ENCODE measurements around the gene IL1RAPL1.

The IL1RAPL1 gene

GRCh38 chrX:29744966-29745365, 1157.7 kb downstream of the IL1RAPL1 start:
- Histone ChIP-seq H3K36me3 (ENCODE audit: control insufficient read depth, insufficient read depth, low read length) (no peaks in the 10 kb centered on the region), H3K9me3 (ENCODE audit: control insufficient read depth, insufficient read depth, low read length) (no peaks in the 10 kb centered on the region), H3K27me3 (ENCODE audit: control insufficient read depth, insufficient read depth, low read length) (no peaks in the 10 kb centered on the region), H3K4me1 (ENCODE audit: control insufficient read depth, insufficient read depth, low read length) (peaks cover 6% of the 10 kb centered on the region), H3K4me3 (ENCODE audit: low read depth, low read length) (no peak overlapping the region), H3K9ac (ENCODE audit: low read depth, low read length) (no peak overlapping the region)

DNA sequence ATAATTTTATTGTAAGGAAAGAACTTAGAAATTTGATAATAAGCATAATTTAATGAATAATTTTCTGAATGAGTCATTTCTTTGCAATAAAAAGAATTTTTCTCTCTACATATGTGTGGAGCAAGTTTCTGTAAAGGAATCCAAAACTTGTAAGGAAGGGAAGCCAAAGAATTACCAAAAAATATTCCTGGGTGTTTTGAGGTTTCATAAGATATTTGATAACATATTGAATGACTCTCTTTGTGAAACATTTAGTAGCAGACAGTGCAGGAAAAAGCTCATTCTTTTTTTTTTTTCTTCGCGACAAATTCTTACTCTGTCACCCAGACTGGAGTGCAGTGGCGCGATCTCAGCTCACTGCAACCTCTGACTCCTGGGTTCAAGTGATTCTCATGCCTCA, 1159.1 kb downstream of the IL1RAPL1 start:
- Histone ChIP-seq H3K27me3 (ENCODE audit: control insufficient read depth, insufficient read depth, low read length) (no peaks in the 10 kb centered on the region), H3K4me3 (ENCODE audit: low read depth, low read length) (no peak overlapping the region), H3K4me1 (ENCODE audit: control insufficient read depth, insufficient read depth, low read length) (peaks cover 6% of the 10 kb centered on the region), H3K9me3 (ENCODE audit: control insufficient read depth, insufficient read depth, low read length) (no peaks in the 10 kb centered on the region), H3K9ac (ENCODE audit: low read depth, low read length) (no peak overlapping the region), H3K36me3 (ENCODE audit: control insufficient read depth, insufficient read depth, low read length) (no peaks in the 10 kb centered on the region)

DNA sequence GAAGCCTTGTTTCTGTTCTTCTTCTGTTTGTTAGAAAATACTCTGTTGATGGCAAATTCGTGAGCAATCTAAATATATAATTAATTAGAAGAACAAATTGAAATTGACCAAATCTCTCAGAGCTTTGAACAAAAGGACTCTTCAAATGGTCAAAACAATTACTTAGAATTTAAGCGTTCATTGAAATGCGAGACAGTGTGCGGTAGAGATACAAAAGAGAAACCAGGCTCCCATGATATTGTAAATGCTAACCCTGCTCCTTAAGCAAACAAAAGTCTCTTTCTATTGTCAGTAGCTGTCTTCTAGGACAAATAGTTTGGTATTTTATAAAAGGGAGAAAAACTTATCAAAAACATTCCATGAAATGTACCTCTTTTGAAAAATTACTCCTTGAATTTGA, 1174.8 kb downstream of the IL1RAPL1 start:
- H3K27me3 ChIP-seq (ENCODE audit: control insufficient read depth, insufficient read depth, low read length) = no peaks in the 10 kb centered on the region
- no peak overlapping the region for H3K4me3 ChIP-seq (ENCODE audit: low read depth, low read length)
- no peak overlapping the region for H3K9ac ChIP-seq (ENCODE audit: low read depth, low read length)
- H3K9me3 ChIP-seq (ENCODE audit: control insufficient read depth, insufficient read depth, low read length) = no peaks in the 10 kb centered on the region
- H3K36me3 ChIP-seq (ENCODE audit: control insufficient read depth, insufficient read depth, low read length) = no peaks in the 10 kb centered on the region
- peaks cover 11% of the 10 kb centered on the region for H3K4me1 ChIP-seq (ENCODE audit: control insufficient read depth, insufficient read depth, low read length)

DNA sequence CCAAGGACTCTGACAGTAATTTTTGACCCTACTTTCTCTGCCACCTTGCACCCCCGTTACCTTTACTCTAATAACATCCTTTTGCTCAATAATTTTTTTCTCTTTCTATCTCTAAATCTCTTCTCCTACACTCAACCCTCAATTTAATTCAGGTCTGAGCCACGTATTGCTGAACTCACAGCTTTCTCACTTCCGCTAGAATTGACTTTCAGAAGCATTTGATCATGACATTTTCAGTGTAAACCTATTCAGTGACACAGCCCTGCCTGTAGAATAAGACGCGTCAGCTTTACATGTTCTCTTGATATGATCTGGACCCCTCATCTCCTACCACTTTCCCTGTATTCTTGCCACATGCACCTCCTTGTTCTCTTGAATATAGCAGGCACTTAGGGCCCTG, 1188.6 kb downstream of the IL1RAPL1 start:
- Histone ChIP-seq H3K9ac (ENCODE audit: low read depth, low read length) (no peak overlapping the region), H3K27me3 (ENCODE audit: control insufficient read depth, insufficient read depth, low read length) (no peaks in the 10 kb centered on the region), H3K4me3 (ENCODE audit: low read depth, low read length) (no peak overlapping the region), H3K9me3 (ENCODE audit: control insufficient read depth, insufficient read depth, low read length) (no peaks in the 10 kb centered on the region), H3K36me3 (ENCODE audit: control insufficient read depth, insufficient read depth, low read length) (no peaks in the 10 kb centered on the region), H3K4me1 (ENCODE audit: control insufficient read depth, insufficient read depth, low read length) (no peaks in the 10 kb centered on the region)

DNA sequence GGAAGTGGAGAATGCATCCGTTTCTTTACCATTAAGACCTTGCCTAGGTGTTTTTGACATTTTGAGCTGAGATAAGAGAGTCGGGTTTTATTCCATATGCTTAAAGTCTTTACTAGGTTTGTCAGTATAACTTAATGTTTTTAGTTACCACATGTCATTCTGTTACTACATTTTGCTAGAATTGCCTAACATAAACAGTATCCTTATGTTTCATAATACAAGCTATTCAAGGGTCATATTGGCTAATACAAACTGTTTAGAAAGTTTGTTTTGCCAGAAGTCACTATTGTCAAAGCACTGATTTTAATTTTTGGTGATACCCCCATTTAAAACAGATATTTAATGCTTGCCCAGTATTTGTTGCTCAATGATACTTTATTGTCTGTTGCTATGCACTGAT, 1200.4 kb downstream of the IL1RAPL1 start:
- no peak overlapping the region for H3K9ac ChIP-seq (ENCODE audit: low read depth, low read length)
- H3K9me3 ChIP-seq (ENCODE audit: control insufficient read depth, insufficient read depth, low read length) = no peaks in the 10 kb centered on the region
- H3K27me3 ChIP-seq (ENCODE audit: control insufficient read depth, insufficient read depth, low read length) = no peaks in the 10 kb centered on the region
- no peak overlapping the region for H3K4me3 ChIP-seq (ENCODE audit: low read depth, low read length)
- H3K4me1 ChIP-seq (ENCODE audit: control insufficient read depth, insufficient read depth, low read length) = peaks cover 3% of the 10 kb centered on the region
- H3K36me3 ChIP-seq (ENCODE audit: control insufficient read depth, insufficient read depth, low read length) = no peaks in the 10 kb centered on the region

DNA sequence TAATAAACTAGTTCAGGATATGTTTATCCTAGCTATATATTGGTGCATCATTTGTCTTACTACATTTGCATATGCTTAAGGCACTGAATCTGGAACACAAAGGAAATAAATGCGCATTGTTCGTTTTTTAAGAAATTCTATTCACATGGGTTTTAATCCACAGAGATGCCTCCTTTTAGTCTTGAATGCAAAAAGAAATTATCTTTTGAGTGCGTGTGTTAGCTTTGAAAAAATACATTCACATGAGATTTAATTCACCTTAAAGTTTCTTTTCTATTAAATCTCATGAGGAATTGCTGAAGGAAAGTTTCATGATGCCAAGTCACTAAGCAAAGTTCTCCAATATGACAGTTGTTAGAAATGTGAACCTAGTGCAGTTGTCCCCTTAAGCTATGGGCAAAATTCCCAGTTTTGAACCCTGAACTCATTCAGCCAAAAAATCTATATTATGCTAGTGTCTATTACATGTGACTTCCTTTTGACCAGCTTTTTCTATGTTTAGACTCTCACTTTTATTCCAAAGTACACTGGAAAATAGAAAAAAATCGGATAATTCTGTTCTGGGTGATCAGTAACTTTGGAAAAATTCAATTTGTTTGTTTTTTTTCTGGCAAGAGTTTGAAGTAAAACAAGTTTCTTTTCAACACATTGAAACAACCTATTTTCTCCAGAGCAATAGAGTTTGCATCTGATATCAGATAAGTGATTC, 1201.9 kb downstream of the IL1RAPL1 start:
- Histone ChIP-seq H3K9me3 (ENCODE audit: control insufficient read depth, insufficient read depth, low read length) (no peaks in the 10 kb centered on the region), H3K36me3 (ENCODE audit: control insufficient read depth, insufficient read depth, low read length) (no peaks in the 10 kb centered on the region), H3K27me3 (ENCODE audit: control insufficient read depth, insufficient read depth, low read length) (no peaks in the 10 kb centered on the region), H3K4me3 (ENCODE audit: low read depth, low read length) (no peak overlapping the region), H3K4me1 (ENCODE audit: control insufficient read depth, insufficient read depth, low read length) (peaks cover 3% of the 10 kb centered on the region), H3K9ac (ENCODE audit: low read depth, low read length) (no peak overlapping the region)

GRCh38 chrX:29792335-29792734, 1205.1 kb downstream of the IL1RAPL1 start:
- Histone ChIP-seq H3K27me3 (ENCODE audit: control insufficient read depth, insufficient read depth, low read length) (no peaks in the 10 kb centered on the region), H3K4me1 (ENCODE audit: control insufficient read depth, insufficient read depth, low read length) (peaks cover 3% of the 10 kb centered on the region), H3K9me3 (ENCODE audit: control insufficient read depth, insufficient read depth, low read length) (no peaks in the 10 kb centered on the region), H3K36me3 (ENCODE audit: control insufficient read depth, insufficient read depth, low read length) (no peaks in the 10 kb centered on the region), H3K4me3 (ENCODE audit: low read depth, low read length) (no peak overlapping the region), H3K9ac (ENCODE audit: low read depth, low read length) (no peak overlapping the region)

DNA sequence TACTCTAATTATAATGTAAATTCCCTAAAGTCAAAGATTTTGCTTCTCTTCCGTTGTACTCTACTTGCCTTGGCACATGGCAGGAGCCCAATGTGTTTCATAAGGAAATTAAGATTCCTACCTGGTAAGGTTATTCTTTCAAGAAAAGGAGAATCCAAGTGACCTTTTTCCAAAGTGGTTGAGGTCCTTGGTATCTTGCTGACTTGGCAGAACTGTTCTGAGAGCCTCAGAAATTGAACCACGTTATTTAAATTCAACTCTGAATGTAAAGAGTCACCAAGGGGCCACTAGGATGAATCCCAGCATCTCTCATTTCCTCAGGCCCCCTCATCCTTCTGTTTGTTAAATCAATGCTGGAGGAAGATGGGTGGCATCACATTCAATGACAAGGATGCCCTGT, 1209.9 kb downstream of the IL1RAPL1 start:
- Histone ChIP-seq H3K36me3 (ENCODE audit: control insufficient read depth, insufficient read depth, low read length) (no peaks in the 10 kb centered on the region), H3K9me3 (ENCODE audit: control insufficient read depth, insufficient read depth, low read length) (no peaks in the 10 kb centered on the region), H3K9ac (ENCODE audit: low read depth, low read length) (no peak overlapping the region), H3K27me3 (ENCODE audit: control insufficient read depth, insufficient read depth, low read length) (no peaks in the 10 kb centered on the region), H3K4me1 (ENCODE audit: control insufficient read depth, insufficient read depth, low read length) (no peaks in the 10 kb centered on the region), H3K4me3 (ENCODE audit: low read depth, low read length) (no peak overlapping the region)

DNA sequence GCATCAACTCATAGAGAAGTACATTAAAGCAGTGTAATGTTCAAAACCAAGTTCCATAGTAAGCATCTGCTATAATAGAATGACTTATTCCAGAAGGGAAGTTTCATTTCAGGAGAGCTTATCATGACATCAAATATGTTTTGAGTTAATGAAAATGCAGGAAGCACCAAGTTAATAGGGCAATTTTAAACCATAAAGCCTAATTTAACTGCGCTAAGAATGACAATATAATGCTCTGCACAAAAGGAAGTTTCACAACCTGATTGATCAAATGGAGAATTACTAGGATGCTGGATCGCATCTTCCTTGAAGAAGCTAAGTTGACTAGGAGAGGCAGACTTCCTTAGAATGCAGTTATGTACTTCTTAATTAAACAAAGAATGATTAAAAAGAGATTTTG, 1211.2 kb downstream of the IL1RAPL1 start:
- H3K9me3 ChIP-seq (ENCODE audit: control insufficient read depth, insufficient read depth, low read length) = no peaks in the 10 kb centered on the region
- H3K4me3 ChIP-seq (ENCODE audit: low read depth, low read length) = no peak overlapping the region
- no peaks in the 10 kb centered on the region for H3K27me3 ChIP-seq (ENCODE audit: control insufficient read depth, insufficient read depth, low read length)
- H3K9ac ChIP-seq (ENCODE audit: low read depth, low read length) = no peak overlapping the region
- H3K36me3 ChIP-seq (ENCODE audit: control insufficient read depth, insufficient read depth, low read length) = no peaks in the 10 kb centered on the region
- H3K4me1 ChIP-seq (ENCODE audit: control insufficient read depth, insufficient read depth, low read length) = no peaks in the 10 kb centered on the region

GRCh38 chrX:29813174-29813573, 1225.9 kb downstream of the IL1RAPL1 start:
- no peak overlapping the region for H3K9ac ChIP-seq (ENCODE audit: low read depth, low read length)
- no peaks in the 10 kb centered on the region for H3K36me3 ChIP-seq (ENCODE audit: control insufficient read depth, insufficient read depth, low read length)

DNA sequence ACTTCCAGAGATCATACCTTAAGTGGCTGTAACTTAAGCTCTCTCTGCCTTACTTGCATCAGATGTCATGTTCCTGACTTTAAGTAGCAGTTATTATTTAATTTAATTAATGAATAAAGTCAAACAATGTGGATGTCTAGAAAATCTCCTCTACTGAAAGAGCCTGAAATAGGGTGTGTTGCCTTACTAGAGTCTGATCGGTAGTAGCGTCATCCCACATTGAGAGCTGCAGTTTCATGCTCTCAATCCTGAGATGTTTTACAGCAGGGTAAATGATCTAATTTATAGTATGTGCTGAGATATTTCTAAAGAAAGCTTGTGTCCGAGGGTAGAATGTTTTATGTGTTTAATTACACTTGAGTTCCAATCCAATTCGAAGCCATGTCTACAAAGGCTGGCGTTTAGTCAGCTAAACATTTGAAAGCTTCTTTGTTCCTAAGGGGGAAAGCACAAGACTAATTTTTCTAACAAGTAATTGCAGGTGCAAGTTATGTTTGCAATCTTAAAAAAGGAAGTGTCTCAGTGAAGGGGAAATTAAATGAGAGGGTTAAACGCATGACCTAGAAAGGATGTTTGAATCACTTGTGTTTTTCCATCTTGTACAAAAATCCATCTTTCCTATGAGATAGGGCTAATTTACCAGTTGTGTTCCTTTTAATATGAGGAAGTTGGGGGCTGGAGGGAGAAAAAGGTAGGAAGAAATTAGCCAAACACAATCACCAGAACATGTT, 1237.1 kb downstream of the IL1RAPL1 start:
- Histone ChIP-seq H3K9ac (ENCODE audit: low read depth, low read length) (no peak overlapping the region), H3K4me1 (ENCODE audit: control insufficient read depth, insufficient read depth, low read length) (no peaks in the 10 kb centered on the region), H3K27me3 (ENCODE audit: control insufficient read depth, insufficient read depth, low read length) (no peaks in the 10 kb centered on the region), H3K4me3 (ENCODE audit: low read depth, low read length) (no peak overlapping the region), H3K9me3 (ENCODE audit: control insufficient read depth, insufficient read depth, low read length) (no peaks in the 10 kb centered on the region), H3K36me3 (ENCODE audit: control insufficient read depth, insufficient read depth, low read length) (no peaks in the 10 kb centered on the region)

More at GRCh38 chrX:29813174-29813573, 1225.9 kb downstream of the IL1RAPL1 start:
- Histone ChIP-seq H3K27me3 (ENCODE audit: control insufficient read depth, insufficient read depth, low read length) (no peaks in the 10 kb centered on the region), H3K9me3 (ENCODE audit: control insufficient read depth, insufficient read depth, low read length) (no peaks in the 10 kb centered on the region), H3K4me3 (ENCODE audit: low read depth, low read length) (no peak overlapping the region), H3K4me1 (ENCODE audit: control insufficient read depth, insufficient read depth, low read length) (no peaks in the 10 kb centered on the region)

DNA sequence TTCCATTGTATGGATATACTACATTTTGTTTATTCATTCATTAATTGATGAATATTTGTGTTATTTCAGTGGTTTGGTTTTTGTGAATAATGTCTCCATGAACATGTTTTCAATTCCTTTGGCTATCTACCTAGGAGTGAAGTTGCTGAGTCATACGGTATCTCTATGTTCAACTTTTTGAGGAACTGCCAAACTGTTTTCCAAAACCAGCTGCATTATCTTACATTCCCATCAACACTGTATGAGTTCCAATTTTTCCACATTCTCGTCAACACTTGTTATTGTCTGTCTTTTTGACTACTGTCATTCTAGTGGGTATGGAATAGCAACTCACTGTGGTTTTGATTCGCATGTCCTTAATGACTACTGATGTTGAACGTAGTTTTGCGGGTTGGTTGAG, 1239.5 kb downstream of the IL1RAPL1 start:
- Histone ChIP-seq H3K4me1 (ENCODE audit: control insufficient read depth, insufficient read depth, low read length) (no peaks in the 10 kb centered on the region), H3K27me3 (ENCODE audit: control insufficient read depth, insufficient read depth, low read length) (no peaks in the 10 kb centered on the region), H3K4me3 (ENCODE audit: low read depth, low read length) (no peak overlapping the region), H3K9me3 (ENCODE audit: control insufficient read depth, insufficient read depth, low read length) (no peaks in the 10 kb centered on the region), H3K36me3 (ENCODE audit: control insufficient read depth, insufficient read depth, low read length) (no peaks in the 10 kb centered on the region), H3K9ac (ENCODE audit: low read depth, low read length) (no peak overlapping the region)
